Ishikawa (cell line): ENCODE data around the gene ANP32A.

ENCODE experiments used
- CEBPB ChIP-seq: IDR thresholded peaks from 2 replicates; pipeline ENCODE4 v1.6.1; 2012
- CREB1 ChIP-seq: IDR thresholded peaks from 2 replicates; pipeline ENCODE4 v1.6.1; 2012; ENCODE audit warnings: low read depth
- EGR1 ChIP-seq: IDR thresholded peaks from 2 replicates; pipeline ENCODE4 v1.6.1; 2012
- EP300 ChIP-seq: IDR thresholded peaks from 2 replicates; pipeline ENCODE4 v1.6.1; 2012; ENCODE audit warnings: borderline replicate concordance
- FOXM1 ChIP-seq: IDR thresholded peaks from 2 replicates; pipeline ENCODE4 v1.6.1; 2012; ENCODE audit warnings: low read depth, borderline replicate concordance
- NFIC ChIP-seq: IDR thresholded peaks from 2 replicates; pipeline ENCODE4 v1.6.1; 2012
- RAD21 ChIP-seq: IDR thresholded peaks from 2 replicates; pipeline ENCODE4 v1.6.1; 2012; ENCODE audit warnings: low read depth
- TAF1 ChIP-seq: IDR thresholded peaks from 2 replicates; pipeline ENCODE4 v1.6.1; 2012; ENCODE audit warnings: low read depth, mild to moderate bottlenecking
- TCF12 ChIP-seq: IDR thresholded peaks from 2 replicates; pipeline ENCODE4 v1.6.1; 2012; ENCODE audit warnings: low read depth
- TEAD4 ChIP-seq: IDR thresholded peaks from 2 replicates; pipeline ENCODE4 v1.6.1; 2012
- YY1 ChIP-seq: IDR thresholded peaks from 2 replicates; pipeline ENCODE4 v1.6.1; 2012; ENCODE audit warnings: low read depth
- ZBTB7A ChIP-seq: IDR thresholded peaks from 2 replicates; pipeline ENCODE4 v1.6.1; 2012; ENCODE audit warnings: low read depth
- TF ChIP-seq, protein P1 (sequence below): IDR thresholded peaks from 2 replicates; pipeline ENCODE4 v1.6.1; 2012
- TF ChIP-seq, protein P2 (sequence below): IDR thresholded peaks from 2 replicates; pipeline ENCODE4 v1.6.1; 2012; ENCODE audit warnings: low read depth, mild to moderate bottlenecking
- TF ChIP-seq, protein P3 (sequence below): IDR thresholded peaks from 2 replicates; pipeline ENCODE4 v1.6.1; 2012

The ANP32A gene

DNA sequence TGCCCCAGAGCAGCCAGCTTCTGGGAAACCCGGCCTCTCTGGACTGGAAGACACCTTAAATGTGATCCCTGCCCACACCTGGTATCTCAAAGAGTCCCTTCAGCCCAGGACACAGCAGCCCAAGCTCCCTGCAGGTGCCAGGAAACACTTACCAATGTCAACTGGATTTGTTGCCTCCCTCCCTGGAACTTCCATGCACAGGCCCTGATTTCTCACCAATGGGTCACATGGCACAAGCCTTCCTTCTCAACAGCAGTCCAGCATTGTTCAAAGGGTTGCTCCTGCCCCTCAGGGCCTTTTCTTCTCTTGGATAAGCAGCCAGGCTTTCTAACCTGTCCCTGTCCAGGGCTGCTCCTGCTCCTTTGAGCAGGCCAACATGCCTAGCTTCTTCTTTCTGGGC, 31.6 kb downstream of the ANP32A start:
- TF ChIP-seq CEBPB (no peak), TAF1 (no peak), ZBTB7A (no peak), TEAD4 (no peak), YY1 (no peak), FOXM1 (no peak), CREB1 (no peak), NFIC (no peak), EGR1 (no peak), EP300 (no peak), TCF12 (no peak), RAD21 (no peak)
- TF ChIP-seq, protein P1, sequence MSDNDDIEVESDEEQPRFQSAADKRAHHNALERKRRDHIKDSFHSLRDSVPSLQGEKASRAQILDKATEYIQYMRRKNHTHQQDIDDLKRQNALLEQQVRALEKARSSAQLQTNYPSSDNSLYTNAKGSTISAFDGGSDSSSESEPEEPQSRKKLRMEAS = no peak
- TF ChIP-seq, protein P2, sequence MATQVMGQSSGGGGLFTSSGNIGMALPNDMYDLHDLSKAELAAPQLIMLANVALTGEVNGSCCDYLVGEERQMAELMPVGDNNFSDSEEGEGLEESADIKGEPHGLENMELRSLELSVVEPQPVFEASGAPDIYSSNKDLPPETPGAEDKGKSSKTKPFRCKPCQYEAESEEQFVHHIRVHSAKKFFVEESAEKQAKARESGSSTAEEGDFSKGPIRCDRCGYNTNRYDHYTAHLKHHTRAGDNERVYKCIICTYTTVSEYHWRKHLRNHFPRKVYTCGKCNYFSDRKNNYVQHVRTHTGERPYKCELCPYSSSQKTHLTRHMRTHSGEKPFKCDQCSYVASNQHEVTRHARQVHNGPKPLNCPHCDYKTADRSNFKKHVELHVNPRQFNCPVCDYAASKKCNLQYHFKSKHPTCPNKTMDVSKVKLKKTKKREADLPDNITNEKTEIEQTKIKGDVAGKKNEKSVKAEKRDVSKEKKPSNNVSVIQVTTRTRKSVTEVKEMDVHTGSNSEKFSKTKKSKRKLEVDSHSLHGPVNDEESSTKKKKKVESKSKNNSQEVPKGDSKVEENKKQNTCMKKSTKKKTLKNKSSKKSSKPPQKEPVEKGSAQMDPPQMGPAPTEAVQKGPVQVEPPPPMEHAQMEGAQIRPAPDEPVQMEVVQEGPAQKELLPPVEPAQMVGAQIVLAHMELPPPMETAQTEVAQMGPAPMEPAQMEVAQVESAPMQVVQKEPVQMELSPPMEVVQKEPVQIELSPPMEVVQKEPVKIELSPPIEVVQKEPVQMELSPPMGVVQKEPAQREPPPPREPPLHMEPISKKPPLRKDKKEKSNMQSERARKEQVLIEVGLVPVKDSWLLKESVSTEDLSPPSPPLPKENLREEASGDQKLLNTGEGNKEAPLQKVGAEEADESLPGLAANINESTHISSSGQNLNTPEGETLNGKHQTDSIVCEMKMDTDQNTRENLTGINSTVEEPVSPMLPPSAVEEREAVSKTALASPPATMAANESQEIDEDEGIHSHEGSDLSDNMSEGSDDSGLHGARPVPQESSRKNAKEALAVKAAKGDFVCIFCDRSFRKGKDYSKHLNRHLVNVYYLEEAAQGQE = no peak
- TF ChIP-seq, protein P3, sequence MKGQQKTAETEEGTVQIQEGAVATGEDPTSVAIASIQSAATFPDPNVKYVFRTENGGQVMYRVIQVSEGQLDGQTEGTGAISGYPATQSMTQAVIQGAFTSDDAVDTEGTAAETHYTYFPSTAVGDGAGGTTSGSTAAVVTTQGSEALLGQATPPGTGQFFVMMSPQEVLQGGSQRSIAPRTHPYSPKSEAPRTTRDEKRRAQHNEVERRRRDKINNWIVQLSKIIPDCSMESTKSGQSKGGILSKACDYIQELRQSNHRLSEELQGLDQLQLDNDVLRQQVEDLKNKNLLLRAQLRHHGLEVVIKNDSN = no peak

DNA sequence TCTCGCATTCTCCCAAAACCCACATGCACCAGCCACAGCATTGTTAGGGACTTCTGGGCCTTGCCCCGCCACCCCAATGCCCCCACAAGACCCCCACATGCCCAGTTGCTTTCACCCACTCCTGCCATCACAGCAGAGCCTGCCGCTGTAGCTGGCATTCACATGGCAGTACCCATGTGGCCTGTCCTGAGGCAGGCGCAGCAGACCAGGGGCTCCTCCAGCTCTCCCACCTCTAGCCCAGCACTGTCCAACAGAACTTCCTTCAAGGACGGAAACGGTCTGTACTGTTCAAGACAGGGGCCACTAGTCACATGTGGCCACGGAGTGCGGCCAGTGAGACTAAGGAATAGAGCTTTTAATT, 32.5 kb downstream of the ANP32A start:
- TF ChIP-seq EGR1 = no peak
- TF ChIP-seq TCF12 = no peak

DNA sequence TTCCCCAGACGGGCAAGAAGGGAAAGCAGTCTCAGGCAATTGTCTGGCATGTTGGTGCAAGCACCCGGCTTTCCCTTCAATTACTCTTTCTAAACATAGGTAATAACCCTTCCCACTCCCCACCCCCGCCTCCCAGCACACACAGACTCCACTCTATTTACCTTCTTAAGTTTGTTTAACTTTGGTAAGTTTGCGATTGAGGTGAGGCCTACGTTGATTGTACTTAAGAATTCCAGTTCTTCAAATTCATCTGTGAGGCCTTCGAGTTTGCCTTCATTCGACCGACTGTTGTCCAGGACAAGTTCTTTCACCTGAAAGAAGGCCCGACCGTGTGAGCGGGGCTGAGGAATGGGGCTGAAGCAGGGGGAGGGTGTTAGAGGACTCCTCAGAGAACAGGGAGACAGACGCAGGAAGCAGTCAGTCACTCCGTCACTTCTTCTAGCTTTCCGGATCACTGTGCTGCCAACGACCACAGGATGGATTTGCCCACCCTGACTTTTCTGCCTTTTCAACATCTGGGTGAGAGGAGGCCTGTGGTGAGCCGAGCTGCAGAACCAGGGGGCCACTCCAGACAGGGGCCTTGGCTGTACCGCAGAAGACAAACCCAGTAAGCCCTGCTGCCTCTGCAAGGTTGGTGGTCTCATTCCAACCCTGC, 33.0 kb downstream of the ANP32A start:
- TF ChIP-seq RAD21 (no peak), NFIC (no peak), CEBPB (no peak), TEAD4 (no peak), EP300 (no peak), TAF1 (no peak), YY1 (no peak), TCF12 (no peak), CREB1 (no peak), FOXM1 (no peak), EGR1 (no peak), ZBTB7A (no peak)
- TF ChIP-seq, protein P2 = no peak
- TF ChIP-seq, protein P3 = no peak
- TF ChIP-seq, protein P1 = no peak

DNA sequence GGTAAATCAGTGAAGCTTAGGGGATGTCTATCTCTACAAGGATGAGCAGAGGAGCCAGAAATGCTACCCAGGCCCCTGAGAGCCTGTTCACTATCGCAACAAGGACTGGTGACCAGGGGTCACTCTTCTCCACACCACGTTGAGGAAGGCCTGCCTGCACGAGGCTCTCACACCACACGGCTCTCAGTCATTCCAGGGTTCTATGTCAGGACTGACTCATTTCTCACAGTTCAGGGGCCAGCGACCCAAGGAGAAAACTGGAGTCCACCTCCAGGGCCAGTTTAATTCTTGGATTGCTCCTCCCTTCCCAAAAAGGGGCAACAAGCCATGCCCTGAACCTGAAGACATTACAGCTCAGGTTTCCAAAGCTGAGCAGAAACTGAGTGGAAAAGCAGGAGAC, 33.9 kb downstream of the ANP32A start:
- no peak for TF ChIP-seq TEAD4
- no peak for TF ChIP-seq EP300
- no peak for TF ChIP-seq CREB1
- TF ChIP-seq, protein P2 = no peak
- TF ChIP-seq ZBTB7A = no peak

DNA sequence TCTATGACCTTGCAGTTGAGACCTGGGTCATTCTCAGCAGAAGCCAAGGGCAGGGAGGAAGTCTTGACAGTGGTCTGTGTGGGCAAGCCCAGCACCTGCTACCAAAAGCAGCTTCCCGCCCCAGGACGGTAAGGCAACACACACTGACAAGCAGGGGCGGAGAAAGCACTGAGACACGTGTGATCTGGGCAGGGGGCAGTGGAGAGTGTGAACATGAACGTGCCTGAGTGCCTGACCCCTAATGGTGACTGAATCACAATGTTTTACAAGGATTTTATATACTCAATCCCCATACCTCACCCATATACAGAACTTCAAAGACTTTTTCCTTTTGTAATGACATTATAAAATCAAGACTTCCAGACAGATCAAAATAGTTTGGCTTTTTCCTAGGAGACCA, 35.2 kb downstream of the ANP32A start:
- no peak for TF ChIP-seq EP300
- TF ChIP-seq CEBPB = no peak
- TF ChIP-seq TEAD4 = no peak
- TF ChIP-seq, protein P1 = no peak
- TF ChIP-seq CREB1 = no peak
- TF ChIP-seq NFIC = no peak
- TF ChIP-seq ZBTB7A = no peak
- TF ChIP-seq EGR1 = no peak
- TF ChIP-seq, protein P3 = no peak
- TF ChIP-seq FOXM1 = no peak
- TF ChIP-seq TAF1 = no peak
- no peak for TF ChIP-seq TCF12
